ENCODE results near the gene ARID3A. TPM values are rescaled to one million over a fixed set of nuclear protein-coding genes. Genes with fewer than 3 reads are reported as not detected.

Gene ARID3A
- total and polyA plus RNA-seq, 2 of the 13 experiments (the other 11 are each of a cell fraction or from before 2014, with no cell fraction given) = 71.3 to 77.9 TPM

- ChIA-PET CTCF (ENCODE audit: low intra/inter-chr PET ratio, low total read pairs) (no interaction called here), POLR2A (interaction anchor here (1.1 to 4.8 kb wide), 3 partner anchors 10 to 32 kb away, joined by 3 to 39 read pairs (median 3); partner anchors contain the start of gene WDR18)
- peak overlapping the region; percentile 22; the same call in 1 of the 2 replicates for H3K9ac ChIP-seq (ENCODE audit: insufficient read depth, low read depth, low read length)
- no peak overlapping the region for H3K4me2 ChIP-seq (ENCODE audit: low read depth, low read length)
- no peaks in the 10 kb centered on the region for H4K20me1 ChIP-seq (ENCODE audit: insufficient read depth, low read length)
- H3K4me3 ChIP-seq (replicated peaks in 1 of 3; ENCODE audit: insufficient read depth in 1 of 3, low read depth in 2 of 3, low read length in 3 of 3) = no peak overlapping the region
- H3K79me2 ChIP-seq (ENCODE audit: insufficient read depth, low read length) = peaks cover 77% of the 10 kb centered on the region
- no peak for DNase-seq (ENCODE audit: low spot score)
- TF ChIP-seq ZFX (CRISPR knock-in tag; IDR thresholded peaks at IDR 0.05; ENCODE audit: low read depth) (peak; percentile 17), GFI1 (CRISPR knock-in tag; IDR thresholded peaks at IDR 0.05; ENCODE audit: borderline replicate concordance) (no peak), ZNF652 (CRISPR knock-in tag; IDR thresholded peaks at IDR 0.05; ENCODE audit: borderline replicate concordance, low read depth) (no peak), ZNF800 (CRISPR knock-in tag; IDR thresholded peaks at IDR 0.05) (no peak), SRSF4 (IDR thresholded peaks at IDR 0.05; ENCODE audit: low read depth, low read length, poor library complexity, severe bottlenecking) (no peak), ZKSCAN8 (CRISPR knock-in tag; IDR thresholded peaks at IDR 0.05; ENCODE audit: borderline replicate concordance) (peak; percentile 55; the same call in 1 of the 2 replicates), AGO2 (optimal IDR thresholded peaks at IDR 0.05; ENCODE audit: low read depth, low read length) (peak; percentile 75), ZBTB33 (CRISPR knock-in tag; IDR thresholded peaks at IDR 0.05) (0 out of 2 replicates have a peak, but pooled peaks have one; percentile 30), ASH2L (IDR thresholded peaks at IDR 0.05; ENCODE audit: insufficient read length, low read depth, low read length) (no peak), PAX8 (CRISPR knock-in tag; IDR thresholded peaks at IDR 0.05; ENCODE audit: borderline replicate concordance) (no peak), ZSCAN22 (CRISPR knock-in tag; IDR thresholded peaks at IDR 0.05) (no peak), POLR2A (IDR thresholded peaks at IDR 0.05; ENCODE audit: insufficient read depth in 1 of 2, low read depth in 2 of 2, low read length in 2 of 2) (peak in 1 of 2 experiments; percentile 35; a peak in 1 of 4 replicates)
- no peaks in the 10 kb centered on the region for H3K27me3 ChIP-seq (ENCODE audit: control insufficient read depth in 1 of 2, insufficient read depth in 2 of 2, low read length in 2 of 2)
- WGBS (ENCODE audit: low lambda C conversion rate) = 95% methylated on average over 33 of the region's 55 CpGs
- BruUV-seq (replicated peaks) = no TSS peak
- no peak overlapping the region for H2AFZ ChIP-seq (ENCODE audit: low read length)
- H3K4me1 ChIP-seq (ENCODE audit: insufficient read depth, low read length) = peaks cover 91% of the 10 kb centered on the region
- no peak for ATAC-seq
- in situ Hi-C loops (cut with HindIII; ENCODE audit: extremely low pct_ligation_motif_present, low pct_unique_long_range_greater_than_20kb) = no loop called here
- peak overlapping the region; percentile 99 for H3K27ac ChIP-seq (ENCODE audit: extremely low read length, insufficient read depth, low read length)
- H3K9me3 ChIP-seq (ENCODE audit: low read length) = no peaks in the 10 kb centered on the region
- peaks cover 8 to 22% of the 10 kb centered on the region in 2 experiments; a peak in 4 of 5 replicates for H3K36me3 ChIP-seq (replicated peaks in 1 of 2; ENCODE audit: control insufficient read depth in 1 of 2, insufficient read depth in 2 of 2, low read length in 2 of 2)
- intact Hi-C loops (cut with micrococcal nuclease; ENCODE audit: unreplicated experiment) = no loop called here
- no peak for FAIRE-seq
Measured at GRCh38 chr19:955803-956765, 30.2 kb downstream of the ARID3A start.

Measured in HepG2 (cell line).